Activated CD8-positive, alpha-beta T cell treated with anti-CD3 and anti-CD28 coated beads, Interleukin-2, amount 10 ng/mL, durations not matched to agents 7 days and 5 days (primary cell): ENCODE measurements around the gene ITGB2. TPM values are rescaled to one million over a fixed set of nuclear protein-coding genes. Genes with fewer than 3 reads are reported as not detected.

Source experiments
- total RNA-seq, 2 experiments: library from RNA; stranded (reverse); gene quantifications; one replicate each; pipeline ENCODE4 v1.2.3, GENCODE V29; 2021

Gene ITGB2
- total RNA-seq, 2 experiments from 2014 or later: 503 to 530 TPM

Other genes with a start within 250 kb of the ITGB2 start
- not detected for gene KRTAP12-1, start 238.7 kb downstream of the ITGB2 start, total RNA-seq
- not detected for gene KRTAP10-12, start 223.7 kb downstream of the ITGB2 start, total RNA-seq
- not detected for gene TSPEAR, start 209.3 kb downstream of the ITGB2 start, total RNA-seq
- gene UBE2G2, start 119.1 kb downstream of the ITGB2 start, total RNA-seq: 10 to 100 TPM; 85.5 to 86.0 TPM
- gene SUMO3, start 102.8 kb downstream of the ITGB2 start, total RNA-seq: 100 to 1,000 TPM in 1 of 2 experiments, 10 to 100 TPM in 1; 98.8 to 102 TPM
- gene PTTG1IP, start 47.2 kb downstream of the ITGB2 start, total RNA-seq: 10 to 100 TPM; 54.9 to 55.2 TPM
- 10 to 100 TPM; 56.6 to 60.4 TPM for gene SLX9, start 19.1 kb upstream of the ITGB2 start, total RNA-seq
- gene ADARB1, start 153.7 kb upstream of the ITGB2 start, total RNA-seq: 10 to 100 TPM; 52.9 to 66.2 TPM